HG03280 (cell line): ENCODE results near the gene CDH3.

Source experiments
- ATAC-seq: cut with Tn5 transposase; IDR thresholded peaks from one replicate; pipeline ENCODE4 v1.9.1; 2021; ENCODE audit warnings: mild to moderate bottlenecking, moderate library complexity; ENCODE audit not compliant: unreplicated experiment

Gene CDH3

DNA sequence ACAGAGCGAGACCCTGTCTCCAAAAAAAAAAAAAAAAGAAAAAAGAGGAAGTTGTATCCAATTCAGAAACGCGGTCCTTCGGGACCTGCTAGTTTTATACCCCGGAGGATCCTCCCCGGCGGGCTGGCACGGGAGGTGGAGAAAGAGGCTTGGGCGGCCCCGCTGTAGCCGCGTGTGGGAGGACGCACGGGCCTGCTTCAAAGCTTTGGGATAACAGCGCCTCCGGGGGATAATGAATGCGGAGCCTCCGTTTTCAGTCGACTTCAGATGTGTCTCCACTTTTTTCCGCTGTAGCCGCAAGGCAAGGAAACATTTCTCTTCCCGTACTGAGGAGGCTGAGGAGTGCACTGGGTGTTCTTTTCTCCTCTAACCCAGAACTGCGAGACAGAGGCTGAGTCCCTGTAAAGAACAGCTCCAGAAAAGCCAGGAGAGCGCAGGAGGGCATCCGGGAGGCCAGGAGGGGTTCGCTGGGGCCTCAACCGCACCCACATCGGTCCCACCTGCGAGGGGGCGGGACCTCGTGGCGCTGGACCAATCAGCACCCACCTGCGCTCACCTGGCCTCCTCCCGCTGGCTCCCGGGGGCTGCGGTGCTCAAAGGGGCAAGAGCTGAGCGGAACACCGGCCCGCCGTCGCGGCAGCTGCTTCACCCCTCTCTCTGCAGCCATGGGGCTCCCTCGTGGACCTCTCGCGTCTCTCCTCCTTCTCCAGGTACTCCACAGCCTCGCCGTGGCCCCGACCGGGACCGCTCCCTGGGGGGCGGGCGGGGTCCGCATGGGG, at the start of gene CDH3:
Gene CDH3, plus strand, starts transcription at position 596 of the 779 bp plus-strand sequence. Its CDS starts 70 bp downstream, at position 666.
- no peak for ATAC-seq

DNA sequence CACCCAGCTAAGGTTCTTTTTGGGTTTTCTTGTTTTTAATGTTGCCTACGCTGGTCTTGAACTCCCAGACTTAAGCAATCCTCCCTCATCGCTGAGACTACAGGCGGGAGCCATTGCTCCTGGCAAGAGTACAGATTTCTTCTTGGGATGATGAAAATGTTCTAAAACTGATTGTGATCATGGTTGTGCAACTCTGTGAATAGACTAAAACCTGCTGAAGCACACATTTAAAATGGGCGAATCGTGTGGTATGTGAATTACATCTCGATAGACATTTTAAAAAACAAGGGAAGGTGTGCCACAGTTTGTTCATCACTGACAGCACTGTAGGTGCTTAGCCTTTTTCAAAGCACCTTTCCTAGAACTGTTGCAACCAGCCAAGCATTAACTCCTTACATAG, 48.8 kb upstream of the CDH3 start:
- ATAC-seq, result no peak

DNA sequence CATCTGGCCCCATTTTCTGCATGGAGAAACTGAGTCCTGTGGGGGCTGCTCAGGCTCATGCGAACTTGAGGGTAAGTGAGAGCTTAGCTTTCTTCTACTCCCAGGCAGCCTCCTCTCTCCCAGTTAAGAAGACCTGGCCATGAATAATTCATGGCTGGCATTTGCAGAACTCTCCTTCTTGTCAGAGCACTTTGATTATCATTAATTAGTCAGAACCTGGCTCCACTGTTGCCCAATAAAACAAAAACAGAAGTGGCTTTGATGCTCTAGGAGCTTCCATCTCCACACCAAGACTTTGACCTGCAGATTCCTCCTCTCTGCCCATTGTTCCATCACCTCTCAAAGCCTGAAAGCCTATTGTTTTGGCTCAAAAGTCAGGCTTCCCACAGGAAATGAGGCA, 45.5 kb upstream of the CDH3 start:
- ATAC-seq, result no peak

DNA sequence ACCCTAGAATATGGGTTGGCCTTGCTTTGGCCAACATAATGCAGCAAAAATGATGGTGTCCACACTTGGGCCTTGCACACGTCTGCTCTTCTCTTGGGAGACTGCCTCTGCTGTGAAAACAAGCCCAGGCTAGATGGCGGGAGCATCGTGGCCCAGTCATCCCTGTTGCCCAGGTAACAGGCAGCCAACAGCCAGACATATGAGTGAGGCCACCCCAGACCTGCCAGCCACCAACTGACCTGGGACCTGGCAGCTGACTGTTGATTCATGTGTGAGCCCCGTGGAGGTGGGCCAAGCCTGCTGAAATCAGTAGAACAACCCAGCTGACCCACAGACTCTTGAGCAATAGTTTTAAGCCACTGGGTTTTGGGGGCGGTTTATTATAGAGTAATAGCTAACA, 39.4 kb upstream of the CDH3 start:
- no peak for ATAC-seq

DNA sequence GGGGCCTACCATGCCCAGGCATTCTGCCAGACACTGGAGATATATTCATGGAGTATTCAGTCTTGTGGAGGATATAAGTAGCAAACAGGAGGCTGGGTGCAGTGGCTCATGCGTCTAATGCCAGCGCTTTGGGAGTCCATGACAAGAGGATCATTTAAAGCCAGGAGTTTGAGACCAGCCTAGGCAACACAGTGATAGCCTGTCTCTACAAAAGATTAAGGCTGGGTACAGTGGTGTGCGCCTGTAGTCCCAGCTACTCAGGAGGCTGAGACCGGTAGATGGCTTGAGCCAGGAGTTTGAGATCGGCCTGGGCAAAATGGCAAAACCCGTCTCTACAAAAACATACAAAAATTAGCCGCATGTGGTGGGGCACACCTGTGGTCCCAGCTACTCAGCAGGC, 37.7 kb upstream of the CDH3 start:
- no peak for ATAC-seq

DNA sequence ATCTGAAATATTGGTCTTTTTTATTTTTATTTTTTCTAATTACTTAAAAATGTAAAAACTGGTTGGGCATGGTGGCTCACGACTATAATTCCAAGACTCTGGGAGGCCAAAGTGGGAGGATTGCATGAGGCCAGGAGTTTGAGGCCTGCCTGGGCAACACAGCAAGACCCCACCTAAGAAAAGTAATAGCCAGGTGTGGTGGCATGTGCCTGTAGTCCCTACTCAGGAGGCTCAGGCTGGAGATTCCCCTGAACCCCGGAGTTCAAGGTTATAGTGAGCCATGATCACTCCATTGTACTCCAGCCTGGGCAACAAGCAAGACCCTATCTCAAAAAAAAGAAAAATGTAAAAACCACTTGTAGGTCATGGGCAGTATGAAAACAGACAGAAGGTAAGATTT, 36.8 kb upstream of the CDH3 start:
- no peak for ATAC-seq

DNA sequence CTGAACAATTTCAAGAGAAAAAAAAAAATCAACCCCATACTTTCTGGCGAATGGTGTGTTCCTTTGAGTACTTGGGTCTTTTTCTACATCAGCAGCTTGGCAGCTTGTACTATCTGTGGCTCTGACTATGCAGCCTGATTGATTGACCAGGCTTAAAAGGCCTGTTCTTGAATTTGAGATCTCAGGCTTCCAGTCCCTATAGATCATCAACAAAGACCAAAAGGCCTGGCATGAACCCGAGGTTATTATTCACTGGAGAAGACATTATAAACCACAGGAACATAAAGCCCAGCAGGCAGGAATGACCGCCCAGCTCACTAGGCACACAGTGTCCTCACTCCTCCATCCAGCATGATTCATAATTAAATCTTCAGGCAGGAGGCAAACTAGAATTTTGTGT, 32.1 kb upstream of the CDH3 start:
- ATAC-seq, result no peak

DNA sequence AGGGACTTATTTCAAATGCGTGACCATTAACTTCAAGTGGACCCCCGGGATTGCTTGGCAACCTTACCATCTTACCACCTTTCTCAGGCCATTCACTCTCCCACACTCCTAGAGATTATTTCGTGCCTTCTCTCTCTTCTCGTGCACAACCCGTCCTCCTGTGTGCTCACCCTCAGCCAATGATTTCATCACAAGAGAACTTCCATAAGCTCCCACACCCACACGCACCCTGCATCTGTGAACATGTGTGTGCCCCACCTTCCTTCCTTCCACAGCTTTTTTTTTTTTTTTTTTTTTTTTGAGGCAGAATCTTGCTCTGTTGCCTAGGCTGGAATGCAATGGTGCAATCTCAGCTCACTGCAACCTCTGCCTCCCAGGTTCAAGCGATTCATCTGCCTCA, 27.4 kb upstream of the CDH3 start:
- ATAC-seq, result no peak

DNA sequence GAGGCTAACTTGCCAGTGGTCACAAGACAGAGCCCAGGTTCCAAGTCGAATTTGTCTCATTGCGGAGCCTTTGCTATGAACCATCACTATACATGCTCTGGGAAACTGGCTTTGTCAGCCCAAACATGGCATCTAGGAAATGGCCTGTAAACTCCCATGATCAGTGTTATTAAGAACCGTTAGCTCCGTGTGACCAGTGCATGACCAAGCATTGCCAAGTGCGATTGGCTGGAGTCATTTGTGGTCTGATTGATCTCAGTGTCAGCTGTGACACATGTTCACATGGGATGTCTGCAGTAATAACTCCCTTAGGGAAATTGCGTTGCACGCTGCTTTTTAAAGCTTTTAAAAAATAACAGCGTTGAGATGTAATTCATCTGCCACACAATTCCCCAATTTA, 18.6 kb upstream of the CDH3 start:
- no peak for ATAC-seq

DNA sequence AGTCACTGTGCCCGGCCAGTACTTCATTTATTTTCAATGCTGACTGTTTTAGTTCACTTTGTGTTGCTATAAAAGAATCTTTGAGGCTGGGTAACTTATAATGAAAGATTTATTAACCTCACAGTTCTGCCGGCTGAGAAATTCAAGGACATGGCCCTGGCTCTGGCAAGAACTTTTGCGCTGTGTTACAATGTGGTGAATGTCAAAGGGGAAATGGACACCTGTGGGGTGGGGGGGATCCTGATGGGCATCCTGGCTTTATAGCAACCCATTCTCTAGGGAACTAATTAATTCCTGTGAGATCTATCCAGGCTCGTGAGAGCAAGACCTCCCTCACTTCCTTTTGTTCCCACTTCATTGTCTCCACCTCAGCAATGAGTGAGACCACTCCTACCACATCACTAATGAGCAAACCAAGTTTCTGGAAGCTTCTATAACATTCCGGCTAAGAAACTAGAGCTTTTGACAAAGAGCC, 17.1 kb upstream of the CDH3 start:
- no peak for ATAC-seq

DNA sequence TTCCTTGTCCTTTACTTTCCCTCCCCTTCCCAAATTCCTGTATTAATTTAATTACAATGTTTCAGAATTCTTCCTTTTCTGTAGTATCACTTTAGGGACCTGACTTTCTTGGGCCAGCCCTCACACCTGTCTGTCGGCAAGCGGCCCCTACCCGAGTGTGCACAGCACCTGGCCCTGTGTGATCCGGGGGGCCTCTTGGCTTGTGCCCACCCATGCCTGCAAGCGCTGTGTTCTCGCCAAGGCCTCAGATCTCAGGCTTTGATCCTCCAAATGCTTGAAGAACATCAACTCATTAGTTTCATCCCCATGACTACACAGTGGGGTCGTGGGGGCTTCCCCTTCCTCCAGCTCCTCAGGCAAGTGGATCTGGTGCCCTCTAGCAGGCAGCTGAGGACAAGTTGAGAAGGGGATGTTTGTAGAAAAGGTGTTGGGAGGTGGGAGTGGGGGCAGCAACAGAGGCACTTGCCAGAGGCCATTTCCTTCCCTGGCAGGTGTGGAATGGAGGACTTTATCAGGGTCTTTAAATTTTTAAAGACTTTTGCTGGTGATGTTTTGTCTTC, 15.7 kb upstream of the CDH3 start:
- ATAC-seq, result no peak

DNA sequence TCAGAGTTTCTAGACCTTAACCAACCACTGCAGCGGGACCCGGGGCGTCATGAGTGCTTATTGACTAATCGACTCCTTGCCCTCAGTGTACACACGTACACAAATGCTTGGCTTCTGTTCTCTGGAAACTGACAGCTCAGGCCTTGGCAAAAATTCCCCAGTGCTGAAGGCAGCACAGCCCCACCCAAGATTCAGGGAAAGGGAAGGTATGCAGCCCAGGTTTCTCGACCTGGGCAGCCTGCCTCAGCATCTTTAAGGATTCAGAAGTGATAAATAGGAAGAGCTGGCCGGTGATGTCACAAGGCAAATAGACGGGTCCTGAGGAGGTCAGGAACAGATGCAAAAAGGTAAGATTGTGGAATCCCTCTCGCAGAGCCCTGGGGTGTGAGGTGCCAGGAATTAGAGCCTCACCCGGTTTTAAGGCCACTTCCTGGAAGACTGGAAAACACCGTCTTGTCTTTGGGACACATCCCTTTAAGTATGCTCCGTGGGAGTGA, 9.0 kb upstream of the CDH3 start:
- ATAC-seq, result no peak

DNA sequence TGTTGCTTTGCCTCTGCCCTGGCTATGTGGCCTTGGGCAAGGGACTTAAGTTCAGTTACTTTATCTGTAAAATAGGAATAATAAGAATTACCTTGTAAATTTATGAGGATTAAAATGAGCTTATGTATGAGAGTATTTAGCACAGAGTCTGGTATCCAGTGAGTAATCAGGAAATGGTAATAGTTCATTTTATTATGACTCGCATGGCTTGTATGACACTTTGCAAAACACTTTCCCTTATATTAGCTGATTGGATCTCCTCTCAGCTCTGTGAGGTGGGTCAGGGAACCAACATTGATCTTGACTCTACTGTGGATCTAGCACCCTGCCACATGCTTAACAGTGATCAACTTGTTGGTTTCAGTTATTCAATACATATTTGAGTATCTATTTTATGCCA, 8.3 kb upstream of the CDH3 start:
- no peak for ATAC-seq

DNA sequence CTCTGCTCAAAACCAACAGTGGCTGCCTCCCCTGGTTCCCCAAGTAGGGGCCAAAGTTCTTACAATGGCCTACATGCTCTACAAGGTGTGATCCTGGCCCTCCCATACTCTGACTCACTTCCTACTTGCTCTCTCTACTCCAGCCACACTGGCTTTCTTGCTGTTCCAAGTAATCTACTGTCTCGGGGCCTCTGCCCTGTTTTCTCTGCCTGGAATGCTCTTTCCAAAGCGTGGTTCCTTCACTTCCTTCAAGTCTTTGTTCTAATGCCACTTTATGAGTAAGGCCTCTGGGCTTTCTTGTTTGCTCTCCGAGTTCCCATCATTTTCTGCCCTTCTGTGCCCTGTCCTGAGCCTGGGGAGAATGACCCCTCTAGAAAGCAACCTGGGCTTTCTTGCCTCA, 4.1 kb upstream of the CDH3 start:
- no peak for ATAC-seq

DNA sequence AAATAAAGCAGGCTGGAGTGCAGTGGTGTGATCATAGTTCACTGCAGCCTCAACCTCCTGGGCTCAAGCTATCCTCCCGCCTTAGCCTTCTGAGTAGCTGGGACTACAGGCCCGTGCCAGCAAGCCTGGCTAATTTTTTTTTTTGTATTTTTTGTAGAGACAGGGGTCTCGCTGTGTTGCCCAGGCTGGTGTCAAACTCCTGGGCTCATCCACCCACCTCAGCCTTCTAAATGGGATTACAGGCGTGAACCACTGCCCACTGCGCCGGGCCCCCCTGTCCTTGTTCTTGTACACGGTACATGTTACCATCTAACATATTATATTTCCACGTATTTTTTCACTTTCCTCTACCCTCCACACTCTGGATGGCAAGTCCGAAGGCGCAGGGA, 3.1 kb upstream of the CDH3 start:
- no peak for ATAC-seq

DNA sequence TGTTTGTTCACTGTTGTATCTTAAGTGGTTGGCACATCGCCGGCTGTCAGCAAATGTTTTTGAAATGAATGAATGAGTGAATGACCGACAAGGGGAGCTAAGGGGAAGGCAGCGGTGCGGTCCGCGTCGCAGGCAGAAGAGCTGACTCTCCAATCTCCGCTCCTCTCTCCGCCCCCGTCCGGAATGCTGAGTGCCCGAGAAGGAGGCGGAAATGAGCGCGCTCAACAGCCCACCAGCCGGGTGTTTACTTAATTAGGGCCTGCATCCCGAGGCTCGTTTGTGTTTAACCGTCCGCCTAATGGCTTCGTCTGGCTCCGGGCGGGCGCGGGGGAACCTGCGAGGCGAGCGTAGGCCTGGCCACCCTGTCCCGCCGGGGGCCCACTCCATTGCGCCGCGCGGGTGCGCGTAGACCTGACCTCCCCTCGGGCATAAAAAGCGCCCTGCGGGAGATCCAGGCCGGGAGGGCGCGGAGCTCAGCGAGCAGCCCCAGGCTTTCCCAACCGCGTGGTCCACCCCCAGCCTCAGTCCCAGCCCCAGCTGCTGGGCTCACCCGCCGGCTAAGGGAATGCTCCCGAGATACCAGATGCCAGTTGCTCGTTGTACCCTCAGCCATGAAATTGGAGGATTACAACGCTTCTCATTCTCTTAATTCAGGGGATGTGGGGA, 2.5 kb upstream of the CDH3 start:
- ATAC-seq, result no peak

DNA sequence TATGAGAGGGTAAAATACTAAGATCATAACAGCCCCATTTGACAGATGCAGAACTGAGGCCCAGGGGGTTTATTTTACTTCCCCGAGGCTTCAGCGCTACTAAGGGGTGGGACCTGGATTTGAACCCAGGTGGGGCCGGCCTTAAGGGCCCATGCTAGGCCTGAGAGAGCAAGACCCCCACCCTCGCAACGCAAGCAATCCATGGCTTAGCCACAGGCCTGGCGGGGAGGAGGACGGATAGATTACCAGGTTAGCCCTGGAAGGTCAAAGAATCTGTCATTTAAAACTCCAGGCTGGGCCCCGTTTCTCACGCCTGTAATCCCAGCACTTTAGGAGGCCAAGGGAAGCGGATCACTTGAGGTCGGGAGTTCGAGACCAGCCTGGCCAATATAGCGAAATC, 1.9 kb upstream of the CDH3 start:
- ATAC-seq, result no peak

DNA sequence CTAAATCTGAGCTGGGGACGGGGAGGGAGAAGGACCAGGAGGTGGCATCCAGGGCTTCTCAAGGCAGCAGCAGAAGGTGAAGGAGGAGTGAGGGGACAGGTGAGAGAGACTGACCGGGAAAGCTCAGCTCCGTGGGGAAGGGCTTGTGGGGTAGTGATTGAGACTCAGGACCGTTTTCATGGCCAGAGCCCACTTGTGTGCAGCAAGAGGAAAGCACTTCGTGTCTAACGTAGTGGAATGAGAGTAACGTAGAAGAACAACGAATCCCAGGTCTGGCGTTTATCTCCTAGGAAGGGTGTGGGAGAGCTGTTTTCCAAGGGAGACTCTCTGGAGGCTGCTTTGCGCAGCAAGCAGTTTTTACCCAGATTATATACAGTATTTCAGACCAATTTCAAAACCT, 1.3 kb upstream of the CDH3 start:
- no peak for ATAC-seq

DNA sequence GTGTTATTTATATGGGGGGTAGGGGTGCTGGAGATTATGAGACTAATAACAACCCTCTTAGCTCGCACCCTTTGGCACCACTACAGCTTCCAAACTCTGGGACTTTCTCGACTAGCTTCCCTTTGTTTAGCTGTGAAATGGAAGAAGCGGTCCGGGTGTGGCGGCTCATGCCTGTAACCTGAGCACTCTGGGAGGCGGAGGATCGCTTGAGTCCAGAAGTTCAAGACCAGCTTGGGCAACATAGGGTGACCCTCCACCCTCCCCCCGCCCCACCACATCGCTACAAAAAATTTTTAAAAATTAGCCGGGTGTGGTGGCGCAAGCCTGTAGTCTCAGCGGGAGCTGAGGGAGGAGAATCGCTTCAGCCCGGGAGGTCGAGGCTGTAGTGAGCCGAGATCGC, 814 bp upstream of the CDH3 start:
- ATAC-seq, result no peak

DNA sequence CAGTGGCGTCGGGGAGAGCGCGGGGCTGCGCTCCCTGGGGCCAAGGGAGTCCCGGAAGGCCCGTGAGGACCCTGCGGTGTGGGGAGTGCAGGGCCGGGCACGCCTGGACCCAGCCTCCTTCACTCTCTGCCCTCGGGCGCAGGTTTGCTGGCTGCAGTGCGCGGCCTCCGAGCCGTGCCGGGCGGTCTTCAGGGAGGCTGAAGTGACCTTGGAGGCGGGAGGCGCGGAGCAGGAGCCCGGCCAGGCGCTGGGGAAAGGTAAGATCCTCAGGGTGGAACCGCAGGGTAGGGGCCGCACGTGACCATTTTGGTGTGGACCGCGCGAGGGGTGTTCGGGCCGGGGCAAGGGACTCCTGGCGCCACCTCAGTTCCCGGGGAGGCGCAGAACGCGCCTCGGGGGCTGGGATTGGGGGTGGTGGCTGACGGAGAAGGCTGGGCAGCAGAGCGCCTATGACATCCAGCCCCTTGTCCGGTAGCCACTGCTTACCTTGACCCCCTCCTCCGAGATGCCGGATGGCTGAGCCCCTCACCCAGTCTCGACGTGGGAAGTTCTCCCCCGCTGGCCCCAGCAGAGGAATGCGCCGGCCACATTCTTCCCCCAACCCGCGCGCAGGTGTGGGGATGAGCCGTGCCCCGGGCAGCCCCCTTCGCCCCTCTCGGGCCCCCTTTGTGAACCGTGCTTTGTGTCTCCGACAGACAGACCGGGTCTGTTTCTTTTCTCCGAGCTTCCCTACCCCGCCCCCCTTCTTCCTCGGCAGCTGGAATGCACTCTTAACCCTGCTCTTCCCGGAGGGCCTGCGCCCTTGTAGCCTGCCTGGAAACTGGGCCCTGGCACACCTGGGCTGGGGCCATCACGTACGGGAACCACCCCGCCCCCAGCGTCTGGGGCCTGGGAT, 631 bp downstream of the CDH3 start:
- ATAC-seq, result no peak
